HepG2 (cell line): ENCODE data around the gene SLC4A5. TPM values are rescaled to one million over a fixed set of nuclear protein-coding genes. Genes with fewer than 3 reads are reported as not detected.

Experiments used
- ATAC-seq: fragments of 200-7000 bp; cut with Tn5 transposase; 3 replicates; pipeline ENCODE4 v1.9.1; 2020; ENCODE audit warnings: mild to moderate bottlenecking, moderate library complexity
- BruUV-seq: library from RNA; stranded (reverse); fragments of 400-500 nt; replicated peaks from 2 replicates; lab custom pipeline; 2021; lab: Mats Ljungman, UMichigan
- CTCF ChIA-PET: fragments of 300-600 bp; formaldehyde crosslinking; extraction: SDS; loops from one replicate; lab custom pipeline; 2021; ENCODE audit warnings: low total read pairs, inconsistent platforms, low intra/inter-chr PET ratio; lab: Yijun Ruan, JAX
- POLR2A ChIA-PET: fragments of 350-600 bp; sonication (Branson Sonifier 250); formaldehyde crosslinking; loops from one replicate; lab custom pipeline; 2020; ENCODE audit warnings: antibody characterized with exemption, inconsistent platforms; lab: Yijun Ruan, JAX
- DNase-seq: peaks from one replicate; pipeline ENCODE4 v3.0.0-alpha.2; 2015; ENCODE audit warnings: low spot score
- FAIRE-seq: peaks from 3 replicates; lab custom pipeline; 2011; peaks lifted over from hg19 to GRCh38; lab: Jason Lieb, UNC
- H2AFZ ChIP-seq: one replicate; pipeline ENCODE4 v1.6.1; 2011; ENCODE audit warnings: low read length, inconsistent platforms
- H3K27ac ChIP-seq: fragments of 300-600 bp; 3 replicates; pipeline ENCODE4 v1.8.0; 2011; ENCODE audit warnings: mixed run types, mild to moderate bottlenecking, mixed read lengths, low read length, inconsistent platforms; ENCODE audit not compliant: insufficient read depth; ENCODE audit errors: extremely low read length
- H3K27me3 ChIP-seq, 2 experiments: fragments of 200-600 bp in 1 of 2; 2 replicates in 1 of 2; 3 replicates in 1 of 2; pipeline versions ENCODE4 v1.6.0 to v1.8.0; 2011; ENCODE audit warnings: low read length in 2 of 2, mild to moderate bottlenecking in 2 of 2, moderate library complexity in 2 of 2, inconsistent platforms in 1 of 2; ENCODE audit not compliant: insufficient read depth in 2 of 2, control insufficient read depth in 1 of 2
- H3K36me3 ChIP-seq, 2 experiments: fragments of 200-600 bp in 1 of 2; replicated peaks in 1 of 2; 2 replicates in 1 of 2; 3 replicates in 1 of 2; pipeline versions ENCODE4 v1.5.1 to v1.8.0; 2011; ENCODE audit warnings: low read length in 2 of 2, inconsistent platforms in 1 of 2; ENCODE audit not compliant: insufficient read depth in 2 of 2, control insufficient read depth in 1 of 2
- H3K4me1 ChIP-seq: 2 replicates; pipeline ENCODE4 v1.5.1; 2012; ENCODE audit warnings: low read length, inconsistent platforms; ENCODE audit not compliant: insufficient read depth
- H3K4me2 ChIP-seq: 2 replicates; pipeline ENCODE4 v1.6.0; 2011; ENCODE audit warnings: low read depth, low read length, inconsistent platforms
- H3K4me3 ChIP-seq, 3 experiments: fragments of 200-600 bp in 1 of 3; sonication (generic), shearing (Covaris generic) in 1 of 3; replicated peaks in 1 of 3; 2 replicates each; pipeline ENCODE4 v1.5.1; 2011 to 2016; ENCODE audit warnings: low read length in 3 of 3, inconsistent platforms in 2 of 3, low read depth in 2 of 3, mild to moderate bottlenecking in 2 of 3, control low read depth in 1 of 3, mixed read lengths in 1 of 3; ENCODE audit not compliant: insufficient read depth in 1 of 3
- H3K79me2 ChIP-seq: one replicate; pipeline ENCODE4 v1.6.1; 2011; ENCODE audit warnings: low read length, inconsistent platforms; ENCODE audit not compliant: insufficient read depth
- H3K9ac ChIP-seq: 2 replicates; pipeline ENCODE4 v1.6.0; 2011; ENCODE audit warnings: mild to moderate bottlenecking, low read depth, low read length, inconsistent platforms; ENCODE audit not compliant: insufficient read depth
- H3K9me3 ChIP-seq: 2 replicates; pipeline ENCODE4 v1.5.1; 2012; ENCODE audit warnings: mild to moderate bottlenecking, low read length
- H4K20me1 ChIP-seq: 2 replicates; pipeline ENCODE4 v1.6.0; 2011; ENCODE audit warnings: inconsistent platforms, mild to moderate bottlenecking, low read length, moderate library complexity; ENCODE audit not compliant: insufficient read depth
- CSRNP2 ChIP-seq: sonication (generic); formaldehyde crosslinking; conservative IDR thresholded peaks from 2 replicates; pipeline ENCODE4 v1.8.0; 2022; ENCODE audit warnings: low read depth, missing genetic modification reagents
- ERF ChIP-seq: IDR thresholded peaks from 2 replicates; pipeline ENCODE4 v1.6.1; 2018; ENCODE audit warnings: missing biosample characterization, missing genetic modification reagents
- IKZF4 ChIP-seq: sonication (generic); formaldehyde crosslinking; IDR thresholded peaks from 2 replicates; pipeline ENCODE4 v1.5.1; 2020; ENCODE audit warnings: borderline replicate concordance, mild to moderate bottlenecking, low read depth, missing genetic modification reagents; ENCODE audit errors: not compliant biosample characterization
- MYPOP ChIP-seq: sonication (generic); formaldehyde crosslinking; IDR thresholded peaks from 2 replicates; pipeline ENCODE4 v1.8.1; 2023; ENCODE audit warnings: mild to moderate bottlenecking, moderate library complexity, missing genetic modification reagents
- RXRB ChIP-seq: IDR thresholded peaks from 2 replicates; pipeline ENCODE4 v1.6.1; 2016; ENCODE audit warnings: borderline replicate concordance, missing genetic modification reagents, missing compliant biosample characterization
- ZFP90 ChIP-seq: sonication (generic); formaldehyde crosslinking; IDR thresholded peaks from 2 replicates; pipeline ENCODE4 v1.8.0; 2022; ENCODE audit warnings: missing genetic modification reagents, mild to moderate bottlenecking, inconsistent platforms, borderline replicate concordance
- ZNF121 ChIP-seq: sonication (generic); formaldehyde crosslinking; IDR thresholded peaks from 2 replicates; pipeline ENCODE4 v1.5.0; 2020; ENCODE audit warnings: mild to moderate bottlenecking, missing genetic modification reagents
- WGBS: methylation state at CpG from one replicate; pipeline ENCODE4 v1.1.6; 2017; ENCODE audit warnings: low lambda C conversion rate; 5-methylcytosine and 5-hydroxymethylcytosine counted together
- in situ Hi-C: cut with HindIII; loops from 2 replicates; pipeline ENCODE4 v1.10.0; 2017; ENCODE audit warnings: low pct_unique_long_range_greater_than_20kb; ENCODE audit not compliant: extremely low pct_ligation_motif_present
- intact Hi-C: fragments of 100-400 bp; cut with micrococcal nuclease; formaldehyde crosslinking; loops from one replicate; pipeline ENCODE4 v1.10.0; 2022; ENCODE audit not compliant: unreplicated experiment
- polyA plus RNA-seq, 8 experiments: library from polyadenylated mRNA; depleted of rRNA in 3 of 8; stranded (reverse) in 7 of 8; unstranded in 1 of 8; fragments of >200 nt; fragmentation: Illumina TruSeq in 4 of 8; extraction: Trizol in 4 of 8; gene quantifications; 2 replicates each; pipeline versions ENCODE4 v1.2.1 to v1.2.3, GENCODE V29; 2011 to 2016; ENCODE audit warnings: low read depth in 4 of 8, missing spikeins in 1 of 8, mixed read lengths in 1 of 8; ENCODE audit not compliant: insufficient read depth in 1 of 8
- total RNA-seq, 5 experiments: library from RNA; depleted of rRNA; stranded (reverse); fragments of >200 nt; fragmentation: Illumina TruSeq; extraction: Trizol; gene quantifications; 2 replicates each; pipeline ENCODE4 v1.2.3, GENCODE V29; 2016; ENCODE audit warnings: low read depth in 1 of 5
- TF ChIP-seq, protein P1 (sequence below): IDR thresholded peaks from 2 replicates; pipeline ENCODE4 v1.6.1; 2012; ENCODE audit warnings: low read length, improper control_type of control experiment
- TF ChIP-seq, protein P2 (sequence below): sonication (generic); formaldehyde crosslinking; IDR thresholded peaks from 2 replicates; pipeline ENCODE4 v1.4.0; 2020; ENCODE audit warnings: missing genetic modification reagents

The SLC4A5 gene
- total and polyA plus RNA-seq, 2 of the 13 experiments (the other 11 are each of a cell fraction or from before 2014, with no cell fraction given), result 0.50 TPM; not detected in 1

- TF ChIP-seq ZFP90 (CRISPR knock-in tag) (0 out of 2 replicates have a peak, but pooled peaks have one; percentile 64), RXRB (no peak), ZNF121 (CRISPR knock-in tag) (peak; percentile 76)
- TF ChIP-seq, protein P1, sequence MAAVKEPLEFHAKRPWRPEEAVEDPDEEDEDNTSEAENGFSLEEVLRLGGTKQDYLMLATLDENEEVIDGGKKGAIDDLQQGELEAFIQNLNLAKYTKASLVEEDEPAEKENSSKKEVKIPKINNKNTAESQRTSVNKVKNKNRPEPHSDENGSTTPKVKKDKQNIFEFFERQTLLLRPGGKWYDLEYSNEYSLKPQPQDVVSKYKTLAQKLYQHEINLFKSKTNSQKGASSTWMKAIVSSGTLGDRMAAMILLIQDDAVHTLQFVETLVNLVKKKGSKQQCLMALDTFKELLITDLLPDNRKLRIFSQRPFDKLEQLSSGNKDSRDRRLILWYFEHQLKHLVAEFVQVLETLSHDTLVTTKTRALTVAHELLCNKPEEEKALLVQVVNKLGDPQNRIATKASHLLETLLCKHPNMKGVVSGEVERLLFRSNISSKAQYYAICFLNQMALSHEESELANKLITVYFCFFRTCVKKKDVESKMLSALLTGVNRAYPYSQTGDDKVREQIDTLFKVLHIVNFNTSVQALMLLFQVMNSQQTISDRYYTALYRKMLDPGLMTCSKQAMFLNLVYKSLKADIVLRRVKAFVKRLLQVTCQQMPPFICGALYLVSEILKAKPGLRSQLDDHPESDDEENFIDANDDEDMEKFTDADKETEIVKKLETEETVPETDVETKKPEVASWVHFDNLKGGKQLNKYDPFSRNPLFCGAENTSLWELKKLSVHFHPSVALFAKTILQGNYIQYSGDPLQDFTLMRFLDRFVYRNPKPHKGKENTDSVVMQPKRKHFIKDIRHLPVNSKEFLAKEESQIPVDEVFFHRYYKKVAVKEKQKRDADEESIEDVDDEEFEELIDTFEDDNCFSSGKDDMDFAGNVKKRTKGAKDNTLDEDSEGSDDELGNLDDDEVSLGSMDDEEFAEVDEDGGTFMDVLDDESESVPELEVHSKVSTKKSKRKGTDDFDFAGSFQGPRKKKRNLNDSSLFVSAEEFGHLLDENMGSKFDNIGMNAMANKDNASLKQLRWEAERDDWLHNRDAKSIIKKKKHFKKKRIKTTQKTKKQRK, result no peak
Measured at GRCh38 chr2:74179063-74179865, 164.0 kb downstream of the SLC4A5 start (continued).

DNA sequence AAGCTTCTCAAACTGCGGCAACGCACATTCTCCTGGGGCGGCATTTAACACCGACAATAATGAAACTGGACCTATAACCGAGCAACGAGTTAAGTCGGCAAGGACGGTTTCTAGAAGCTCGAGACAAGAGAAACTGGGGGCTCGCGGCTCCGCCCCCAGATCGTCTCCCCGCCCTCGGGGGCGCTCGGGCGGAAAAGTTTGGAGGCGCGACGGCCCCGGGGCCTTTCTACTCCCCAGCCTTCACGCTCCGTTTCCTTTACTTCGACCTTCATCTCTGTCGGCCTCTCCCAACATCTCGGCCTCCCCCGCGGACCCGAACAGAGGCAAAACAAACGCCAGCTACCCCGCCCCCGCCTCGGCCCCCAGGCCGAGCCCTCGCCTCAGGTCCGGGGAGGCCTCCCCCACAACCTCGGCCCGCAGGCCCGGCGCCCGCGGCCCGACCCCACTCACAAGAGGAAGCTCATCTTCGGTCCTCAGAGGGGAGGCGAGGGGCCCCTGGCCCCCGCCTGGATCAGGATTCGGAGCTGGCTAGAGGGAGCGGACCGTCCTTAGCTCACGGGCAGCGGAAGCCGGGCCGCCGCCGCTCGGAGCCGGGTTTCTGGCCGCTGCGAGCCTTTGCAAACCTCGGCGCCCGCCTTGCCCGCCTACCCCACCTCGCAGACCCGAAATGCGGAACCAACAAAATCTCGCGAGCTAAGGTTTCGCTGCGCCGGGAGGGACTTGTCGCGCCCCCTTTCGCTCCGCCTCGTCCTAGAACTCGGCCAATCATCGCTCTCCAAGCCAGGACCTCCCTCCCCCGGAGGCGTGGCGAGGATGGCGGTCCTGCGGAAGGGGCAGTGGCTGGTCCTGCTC lies 164.8 kb downstream of the SLC4A5 start, which contains the start of gene MOB1A:
Gene MOB1A, minus strand, starts transcription at position 669 of the 852 bp plus-strand sequence. Its CDS starts 205 bp downstream, at position 464.
- Histone ChIP-seq H3K27ac (peak within 1 kb of the TSS; percentile 96), H3K9ac (peak within 1 kb of the TSS; percentile 94), H3K27me3 (no peaks in the 10 kb centered on the region; a peak in 1 of 5 replicates), H4K20me1 (peaks cover 34% of the 10 kb centered on the region), H3K4me3 (peak within 1 kb of the TSS; percentile 66 to 91 (median 82)), H3K4me2 (peak within 1 kb of the TSS; percentile 88), H3K9me3 (no peaks in the 10 kb centered on the region), H3K36me3 (peaks cover 0 to 1% of the 10 kb centered on the region in 2 experiments; a peak in 1 of 5 replicates), H3K79me2 (peaks cover 44% of the 10 kb centered on the region), H3K4me1 (peaks cover 43% of the 10 kb centered on the region), H2AFZ (peak within 1 kb of the TSS; percentile 61)
- FAIRE-seq (peak; percentile 96), ATAC-seq (peak; percentile 98), DNase-seq (peak; percentile 98)
- ChIA-PET POLR2A (interaction anchor here (0.7 to 2.5 kb wide), 31 partner anchors 9 to 441 kb away, joined by 3 to 53 read pairs (median 5); partner anchors contain the start of genes BOLA3, DGUOK, HTRA2 and MTHFD2), CTCF (no interaction called here)
- in situ Hi-C loops (no loop called here), intact Hi-C loops (loop anchor here (2.0 kb wide), 1 partner anchor 20 kb away; the partner anchor contains the start of gene MTHFD2)
- 1% methylated on average over 41 of the region's 84 CpGs for WGBS
- BruUV-seq, result no TSS peak
- TF ChIP-seq, protein P2, sequence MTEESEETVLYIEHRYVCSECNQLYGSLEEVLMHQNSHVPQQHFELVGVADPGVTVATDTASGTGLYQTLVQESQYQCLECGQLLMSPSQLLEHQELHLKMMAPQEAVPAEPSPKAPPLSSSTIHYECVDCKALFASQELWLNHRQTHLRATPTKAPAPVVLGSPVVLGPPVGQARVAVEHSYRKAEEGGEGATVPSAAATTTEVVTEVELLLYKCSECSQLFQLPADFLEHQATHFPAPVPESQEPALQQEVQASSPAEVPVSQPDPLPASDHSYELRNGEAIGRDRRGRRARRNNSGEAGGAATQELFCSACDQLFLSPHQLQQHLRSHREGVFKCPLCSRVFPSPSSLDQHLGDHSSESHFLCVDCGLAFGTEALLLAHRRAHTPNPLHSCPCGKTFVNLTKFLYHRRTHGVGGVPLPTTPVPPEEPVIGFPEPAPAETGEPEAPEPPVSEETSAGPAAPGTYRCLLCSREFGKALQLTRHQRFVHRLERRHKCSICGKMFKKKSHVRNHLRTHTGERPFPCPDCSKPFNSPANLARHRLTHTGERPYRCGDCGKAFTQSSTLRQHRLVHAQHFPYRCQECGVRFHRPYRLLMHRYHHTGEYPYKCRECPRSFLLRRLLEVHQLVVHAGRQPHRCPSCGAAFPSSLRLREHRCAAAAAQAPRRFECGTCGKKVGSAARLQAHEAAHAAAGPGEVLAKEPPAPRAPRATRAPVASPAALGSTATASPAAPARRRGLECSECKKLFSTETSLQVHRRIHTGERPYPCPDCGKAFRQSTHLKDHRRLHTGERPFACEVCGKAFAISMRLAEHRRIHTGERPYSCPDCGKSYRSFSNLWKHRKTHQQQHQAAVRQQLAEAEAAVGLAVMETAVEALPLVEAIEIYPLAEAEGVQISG (CRISPR knock-in tag), result peak; percentile 80
- TF ChIP-seq MYPOP (CRISPR knock-in tag) (peak; percentile 39; the same call in 1 of the 2 replicates), CSRNP2 (CRISPR knock-in tag) (no peak), IKZF4 (CRISPR knock-in tag) (no peak), ERF (CRISPR knock-in tag) (peak; percentile 79)
